Liver (tissue), 9 donors: ENCODE data around the gene TMCO1. TPM values are rescaled to one million over a fixed set of nuclear protein-coding genes. Genes with fewer than 3 reads are reported as not detected.

Source experiments
- DNase-seq: peaks from one replicate; pipeline ENCODE4 v3.0.0-alpha.2; 2017; ENCODE audit warnings: low spot score
- H3K27ac ChIP-seq, 2 donors: one replicate each; pipeline ENCODE4 v1.7.0; 2013; ENCODE audit warnings: inconsistent platforms in 2 of 2, low read length in 2 of 2, control low read depth in 1 of 2, low read depth in 1 of 2, mild to moderate bottlenecking in 1 of 2
- H3K27me3 ChIP-seq, 4 donors: one replicate each; pipeline versions ENCODE4 v1.6.1 to v1.7.0; 2013; ENCODE audit warnings: low read length in 3 of 4, inconsistent platforms in 1 of 4, mild to moderate bottlenecking in 1 of 4, moderate library complexity in 1 of 4; ENCODE audit not compliant: control insufficient read depth in 4 of 4, insufficient read depth in 4 of 4
- H3K36me3 ChIP-seq, 4 donors: one replicate each; pipeline versions ENCODE4 v1.6.1 to v1.7.0; 2013; ENCODE audit warnings: low read length in 3 of 4, mild to moderate bottlenecking in 3 of 4, low read depth in 1 of 4, moderate library complexity in 1 of 4; ENCODE audit not compliant: control insufficient read depth in 4 of 4, insufficient read depth in 3 of 4
- H3K4me1 ChIP-seq, 4 donors: one replicate each; pipeline versions ENCODE4 v1.6.1 to v1.7.0; 2013; ENCODE audit warnings: low read length in 3 of 4, mild to moderate bottlenecking in 3 of 4, moderate library complexity in 1 of 4; ENCODE audit not compliant: control insufficient read depth in 4 of 4, insufficient read depth in 4 of 4
- H3K4me3 ChIP-seq, 3 donors: one replicate each; pipeline versions ENCODE4 v1.6.1 to v1.7.0; 2013; ENCODE audit warnings: low read length in 3 of 3, control low read depth in 1 of 3, low read depth in 1 of 3, mild to moderate bottlenecking in 1 of 3
- H3K9ac ChIP-seq, 2 donors: one replicate each; pipeline ENCODE4 v1.7.0; 2013; ENCODE audit warnings: low read length in 2 of 2, mild to moderate bottlenecking in 2 of 2, moderate library complexity in 2 of 2, control low read depth in 1 of 2, low read depth in 1 of 2
- H3K9me3 ChIP-seq, 4 donors: one replicate each; pipeline versions ENCODE4 v1.6.1 to v1.7.0; 2013; ENCODE audit warnings: low read length in 3 of 4; ENCODE audit not compliant: control insufficient read depth in 4 of 4
- ATF3 ChIP-seq: IDR thresholded peaks from 2 replicates; pipeline ENCODE4 v1.6.1; 2016; ENCODE audit warnings: antibody characterized with exemption
- CTCF ChIP-seq: fragments of 150-350 bp; IDR thresholded peaks from 2 replicates; pipeline ENCODE4 v1.5.1; 2017; ENCODE audit warnings: improper control_type of control experiment, low read depth, low read length; ENCODE audit not compliant: missing input control
- EGR1 ChIP-seq, 2 donors: IDR thresholded peaks; 2 replicates each; pipeline ENCODE4 v1.6.1; 2016 to 2018; ENCODE audit warnings: antibody characterized with exemption in 2 of 2, low read depth in 2 of 2
- FOXA1 ChIP-seq: IDR thresholded peaks from 2 replicates; pipeline ENCODE4 v1.6.1; 2016; ENCODE audit warnings: antibody characterized with exemption
- GABPA ChIP-seq, 2 donors: IDR thresholded peaks in 1 of 2; conservative IDR thresholded peaks in 1 of 2; 2 replicates each; pipeline ENCODE4 v1.6.1; 2016; ENCODE audit warnings: antibody characterized with exemption in 2 of 2, mild to moderate bottlenecking in 1 of 2, moderate library complexity in 1 of 2
- MAX ChIP-seq: IDR thresholded peaks from 2 replicates; pipeline ENCODE4 v1.6.1; 2016; ENCODE audit warnings: antibody characterized with exemption
- NR2F2 ChIP-seq: IDR thresholded peaks from 2 replicates; pipeline ENCODE4 v1.6.1; 2016; ENCODE audit warnings: antibody characterized with exemption
- REST ChIP-seq: IDR thresholded peaks from 2 replicates; pipeline ENCODE4 v1.6.1; 2016; ENCODE audit warnings: antibody characterized with exemption, mild to moderate bottlenecking
- TAF1 ChIP-seq: conservative IDR thresholded peaks from 2 replicates; pipeline ENCODE4 v1.6.1; 2016; ENCODE audit warnings: antibody characterized with exemption, mild to moderate bottlenecking
- YY1 ChIP-seq: IDR thresholded peaks from 2 replicates; pipeline ENCODE4 v1.6.1; 2016; ENCODE audit warnings: antibody characterized with exemption, mild to moderate bottlenecking
- ZBTB33 ChIP-seq: IDR thresholded peaks from 2 replicates; pipeline ENCODE4 v1.6.1; 2016; ENCODE audit warnings: antibody characterized with exemption
- whole genome bisulfite sequencing: extraction: QIAGEN DNeasy Blood & Tissue Kit; methylation state at CpG from one replicate; pipeline ENCODE4 v1.1.7; 2013; 5-methylcytosine and 5-hydroxymethylcytosine counted together
- polyA plus RNA-seq, 2 donors: library from polyadenylated mRNA; stranded (reverse) in 1 of 2; unstranded in 1 of 2; fragments of 200-250 nt in 1 of 2; fragments of >200 nt in 1 of 2; fragmentation: Nextera tagmentation in 1 of 2; extraction: Ambion mirVana in 1 of 2; gene quantifications; one replicate each; pipeline versions ENCODE4 v1.2.1 to v1.2.3, GENCODE V29; 2013 to 2015
- total RNA-seq, 2 donors: library from RNA; depleted of rRNA; stranded (reverse); fragments of >200 nt; gene quantifications; one replicate each; pipeline ENCODE4 v1.2.3, GENCODE V29; 2014
- donor health status: healthy.
- donor health status: healthy.
- donor health status: healthy.
- donor health status: healthy.
- donor health status: healthy.

TMCO1 gene
- total and polyA plus RNA-seq, 4 donors, result 53.8 to 170 (median 71.2) TPM

GRCh38 chr1:165738794-165739193 lies 29.9 kb downstream of the TMCO1 start:
- TF ChIP-seq EGR1 (IDR thresholded peaks at IDR 0.05; ENCODE audit: low read depth in 2 of 2) (no peak), YY1 (no peak)

GRCh38 chr1:165737196-165737595 lies 31.5 kb downstream of the TMCO1 start:
- no peak overlapping the region for H3K27ac ChIP-seq
- no peaks in the 10 kb centered on the region for H3K27me3 ChIP-seq
- no peaks in the 10 kb centered on the region for H3K9me3 ChIP-seq
- peaks cover 6 to 18% (median 17%) of the 10 kb centered on the region in 4 donors for H3K36me3 ChIP-seq
- no peak overlapping the region for H3K4me3 ChIP-seq
- DNase-seq, result no peak
- no peak overlapping the region for H3K9ac ChIP-seq
- TF ChIP-seq ZBTB33 (no peak), NR2F2 (no peak), MAX (no peak), EGR1 (IDR thresholded peaks at IDR 0.05; ENCODE audit: low read depth in 2 of 2) (no peak), FOXA1 (no peak)
- H3K4me1 ChIP-seq, result peaks cover 2 to 9% (median 7%) of the 10 kb centered on the region in 4 donors

More at GRCh38 chr1:165738794-165739193, 29.9 kb downstream of the TMCO1 start:
- 97% methylated on average over 1 of the region's 1 CpG for WGBS
- DNase-seq, result no peak
- peaks cover 2 to 9% (median 7%) of the 10 kb centered on the region in 4 donors for H3K4me1 ChIP-seq
- H3K27ac ChIP-seq, result no peak overlapping the region
- no peaks in the 10 kb centered on the region for H3K27me3 ChIP-seq
- peaks cover 6 to 32% (median 23%) of the 10 kb centered on the region in 4 donors for H3K36me3 ChIP-seq
- H3K9me3 ChIP-seq, result no peaks in the 10 kb centered on the region
- H3K9ac ChIP-seq, result no peak overlapping the region
- H3K4me3 ChIP-seq, result no peak overlapping the region

- 86% methylated on average over 3 of the region's 3 CpGs for WGBS
- H3K9me3 ChIP-seq, result no peaks in the 10 kb centered on the region
- TF ChIP-seq MAX (no peak), EGR1 (IDR thresholded peaks at IDR 0.05; ENCODE audit: low read depth in 2 of 2) (no peak), TAF1 (no peak)
- no peak for DNase-seq
- peaks cover 2 to 9% (median 3%) of the 10 kb centered on the region in 4 donors for H3K36me3 ChIP-seq
- H3K4me3 ChIP-seq, result no peak overlapping the region
- H3K27ac ChIP-seq, result no peak overlapping the region
- H3K4me1 ChIP-seq, result peaks cover 2 to 9% (median 7%) of the 10 kb centered on the region in 4 donors
- no peaks in the 10 kb centered on the region for H3K27me3 ChIP-seq
- H3K9ac ChIP-seq, result no peak overlapping the region
Observed at GRCh38 chr1:165734906-165735305, 33.8 kb downstream of the TMCO1 start.

- Histone ChIP-seq H3K27ac (no peak overlapping the region), H3K4me1 (no peaks in the 10 kb centered on the region), H3K9me3 (no peaks in the 10 kb centered on the region), H3K36me3 (peaks cover 1 to 22% (median 16%) of the 10 kb centered on the region in 4 donors), H3K9ac (no peak overlapping the region), H3K4me3 (no peak overlapping the region), H3K27me3 (no peaks in the 10 kb centered on the region)
- no peak for DNase-seq
- 96% methylated on average over 2 of the region's 2 CpGs for WGBS
- TF ChIP-seq EGR1 (IDR thresholded peaks at IDR 0.05; ENCODE audit: low read depth in 2 of 2) (no peak), ZBTB33 (no peak), YY1 (no peak), GABPA (IDR thresholded peaks at IDR 0.05 in 1 of 2, conservative IDR thresholded peaks at IDR 0.05 in 1 of 2) (no peak), CTCF (no peak), REST (no peak), ATF3 (no peak)
Observed at GRCh38 chr1:165726841-165727240, 41.8 kb downstream of the TMCO1 start.
